Right renal cortex interstitium (tissue), 3 donors: ENCODE results near the gene MTMR12. TPM values are rescaled to one million over a fixed set of nuclear protein-coding genes. Genes with fewer than 3 reads are reported as not detected.
A peak's percentile ranks its signal among the peaks of the same experiment; 100 is the strongest.

ENCODE experiments used
- DNase-seq, 3 donors: peaks; one replicate each; pipeline ENCODE4 v3.0.0-alpha.2; 2013; ENCODE audit warnings: low read depth in 3 of 3, low spot score in 2 of 3
- polyA plus RNA-seq, 3 donors: library from polyadenylated mRNA; unstranded; fragments of 120-200 nt; gene quantifications; one replicate each; pipeline ENCODE4 v1.2.1, GENCODE V29; 2013; ENCODE audit not compliant: insufficient read length in 3 of 3

MTMR12 gene
- 10 to 100 TPM; 35.0 to 37.7 (median 37.5) TPM for polyA plus RNA-seq

GRCh38 chr5:32312595-32313332 lies at the start of gene MTMR12:
Gene MTMR12, minus strand, starts transcription at chr5:32312939. Its CDS starts 101 bp downstream, at chr5:32312838.
- DNase-seq: peak; percentile 92 to 98 (median 97)

- no peak for DNase-seq
Observed at GRCh38 chr5:32362527-32362926, 49.8 kb upstream of the MTMR12 start.

- DNase-seq: no peak
Observed at GRCh38 chr5:32360906-32361305, 48.2 kb upstream of the MTMR12 start.

- no peak for DNase-seq
Observed at GRCh38 chr5:32358611-32359010, 45.9 kb upstream of the MTMR12 start.

- no peak for DNase-seq
Observed at GRCh38 chr5:32357658-32358057, 44.9 kb upstream of the MTMR12 start.

GRCh38 chr5:32355686-32356085 lies 42.9 kb upstream of the MTMR12 start:
- DNase-seq: no peak

- no peak for DNase-seq
Observed at GRCh38 chr5:32353420-32353819, 40.7 kb upstream of the MTMR12 start.

GRCh38 chr5:32352685-32353084 lies 39.9 kb upstream of the MTMR12 start:
- DNase-seq: no peak

GRCh38 chr5:32346869-32347268 lies 34.1 kb upstream of the MTMR12 start:
- no peak for DNase-seq

- DNase-seq: no peak
Observed at GRCh38 chr5:32343058-32343672, 30.4 kb upstream of the MTMR12 start.

GRCh38 chr5:32342656-32343055 lies 29.9 kb upstream of the MTMR12 start:
- no peak for DNase-seq

GRCh38 chr5:32339878-32340277 lies 27.1 kb upstream of the MTMR12 start:
- DNase-seq: no peak

GRCh38 chr5:32339198-32339597 lies 26.5 kb upstream of the MTMR12 start:
- no peak for DNase-seq

GRCh38 chr5:32332966-32333365 lies 20.2 kb upstream of the MTMR12 start:
- DNase-seq: no peak

GRCh38 chr5:32332361-32332760 lies 19.6 kb upstream of the MTMR12 start:
- DNase-seq: no peak

- no peak for DNase-seq
Observed at GRCh38 chr5:32331935-32332274, 19.2 kb upstream of the MTMR12 start.

GRCh38 chr5:32331217-32331934 lies 18.6 kb upstream of the MTMR12 start:
- no peak for DNase-seq

- no peak for DNase-seq
Observed at GRCh38 chr5:32330126-32330971, 17.6 kb upstream of the MTMR12 start.

GRCh38 chr5:32329395-32329834 lies 16.7 kb upstream of the MTMR12 start:
- no peak for DNase-seq

GRCh38 chr5:32326216-32326772 lies 13.6 kb upstream of the MTMR12 start:
- DNase-seq: no peak
